Activated T-helper 9 cell treated with anti-CD3 and anti-CD28 coated beads, Interleukin-2, amount 50 U/mL, for 16 hours (primary cell): ENCODE measurements around the gene LRRC4C.

Experiments used
- DNase-seq: peaks from one replicate; pipeline ENCODE4 v3.0.0-alpha.2; 2020; ENCODE audit warnings: low read depth

LRRC4C gene

DNA sequence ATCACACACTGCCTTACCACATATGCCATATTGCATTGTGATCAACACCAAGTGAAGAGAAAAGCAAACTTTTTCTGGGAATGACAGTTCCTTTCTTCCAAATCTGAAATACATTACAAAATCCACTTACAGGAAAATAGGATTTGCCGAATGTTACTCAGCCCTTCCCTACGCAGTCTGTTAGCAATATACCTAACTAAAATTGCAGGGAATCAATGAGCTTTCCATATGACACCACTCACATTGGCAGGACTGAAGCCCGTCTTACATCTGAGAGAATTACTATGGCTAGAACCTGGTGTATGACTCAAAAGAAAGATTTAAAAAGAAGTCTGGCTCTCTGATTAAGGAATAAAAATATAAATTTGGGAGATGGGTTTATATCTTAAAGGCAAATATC lies 136.0 kb downstream of the LRRC4C start:
- no peak for DNase-seq

GRCh38 chr11:41320653-41321052 lies 138.8 kb downstream of the LRRC4C start:
- no peak for DNase-seq

DNA sequence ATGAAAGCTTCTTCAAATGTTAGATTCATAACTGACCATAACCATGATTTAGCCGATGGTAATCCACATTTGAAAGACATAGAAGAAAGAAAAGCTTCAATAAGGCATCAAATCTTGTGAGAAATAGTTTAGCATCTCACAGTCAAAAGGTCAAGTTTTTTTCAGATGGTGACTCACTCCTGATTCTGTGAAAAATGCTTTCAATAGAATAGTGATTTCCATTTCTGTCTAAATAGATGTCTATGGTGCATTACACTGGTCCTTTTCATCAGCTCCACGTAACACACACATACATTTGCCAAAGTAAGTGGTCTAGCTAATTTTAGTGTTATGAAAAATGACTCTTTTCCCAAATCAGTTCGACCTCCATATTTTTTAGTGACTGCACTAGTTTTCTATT lies 139.2 kb downstream of the LRRC4C start:
- DNase-seq: no peak

GRCh38 chr11:41319434-41319833 lies 140.0 kb downstream of the LRRC4C start:
- no peak for DNase-seq

DNA sequence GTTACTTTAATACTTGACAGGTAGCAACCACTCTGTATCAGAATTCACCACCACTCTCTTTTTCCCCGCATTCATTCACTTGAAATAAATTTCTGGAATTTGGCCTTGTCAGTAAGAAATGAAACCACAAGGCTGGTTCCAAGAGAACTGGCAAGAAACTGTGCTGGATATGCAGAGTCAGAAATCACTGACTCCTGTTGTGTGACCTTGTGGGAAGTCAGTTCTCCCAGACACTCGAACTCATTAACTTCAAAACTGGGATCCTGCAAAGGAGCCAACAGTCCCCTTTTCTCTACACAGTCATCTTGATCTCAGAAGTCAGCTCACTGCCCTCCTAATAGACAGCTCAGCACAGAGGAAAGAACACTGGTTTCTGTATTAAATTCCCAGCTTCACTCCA lies 142.7 kb downstream of the LRRC4C start:
- DNase-seq: no peak

DNA sequence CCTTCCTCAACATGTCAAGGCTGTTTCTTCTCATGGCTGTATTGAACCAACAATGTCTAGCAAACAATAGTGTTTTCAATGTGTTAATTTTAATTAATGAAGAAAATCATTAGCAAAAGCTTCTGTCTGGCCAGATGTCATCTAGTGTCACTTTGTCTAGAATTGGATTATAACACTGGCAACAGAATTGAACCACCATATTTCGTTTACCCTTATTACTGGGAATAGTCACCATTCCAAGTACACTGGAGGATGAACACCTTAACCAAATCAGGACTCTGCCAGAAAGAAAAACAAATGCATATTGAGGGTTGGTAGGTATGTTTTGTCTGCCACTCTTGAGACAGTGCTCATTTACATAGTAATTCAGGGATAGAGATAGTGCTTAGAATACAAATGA lies 146.2 kb downstream of the LRRC4C start:
- no peak for DNase-seq

DNA sequence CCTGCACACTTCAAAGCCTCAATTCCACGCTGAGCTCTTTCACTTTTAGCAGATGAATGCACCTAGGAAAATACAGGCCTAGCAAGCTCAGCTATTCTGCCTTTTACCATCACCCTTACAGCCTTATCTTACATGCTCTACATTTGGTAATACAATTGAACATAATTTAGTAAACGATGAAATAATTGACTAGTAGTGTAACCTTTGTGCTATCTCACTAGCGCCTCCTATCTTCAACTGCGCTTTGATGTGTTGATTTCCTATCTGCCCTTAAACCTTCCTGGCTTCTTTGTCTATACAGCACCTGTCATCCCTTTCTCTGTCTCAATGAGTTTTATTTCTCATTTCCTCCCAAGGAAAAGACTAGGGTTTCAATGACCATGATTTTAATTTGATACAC lies 149.7 kb downstream of the LRRC4C start:
- no peak for DNase-seq

DNA sequence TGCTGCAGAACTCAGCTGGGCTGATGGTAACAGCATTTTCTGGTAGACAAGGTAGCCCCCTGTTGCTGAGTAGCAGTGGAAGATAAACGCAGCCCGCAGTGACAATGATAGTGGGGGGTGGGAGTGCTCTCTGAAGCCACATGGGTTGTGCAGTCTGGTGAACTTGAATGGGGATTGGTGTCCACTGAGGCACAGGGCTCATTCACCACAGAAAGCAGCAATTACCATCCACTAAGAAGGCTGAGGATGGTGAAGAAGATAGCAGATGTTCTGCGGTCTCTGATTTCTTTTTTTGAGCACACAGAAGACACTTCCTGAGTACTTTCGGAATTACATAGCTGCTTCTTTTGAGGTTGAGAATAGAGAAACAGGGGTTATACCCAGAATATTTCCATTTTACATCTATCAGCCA lies 150.3 kb downstream of the LRRC4C start:
- DNase-seq: no peak

- DNase-seq: no peak
Observed at GRCh38 chr11:41308286-41308685, 151.2 kb downstream of the LRRC4C start.

DNA sequence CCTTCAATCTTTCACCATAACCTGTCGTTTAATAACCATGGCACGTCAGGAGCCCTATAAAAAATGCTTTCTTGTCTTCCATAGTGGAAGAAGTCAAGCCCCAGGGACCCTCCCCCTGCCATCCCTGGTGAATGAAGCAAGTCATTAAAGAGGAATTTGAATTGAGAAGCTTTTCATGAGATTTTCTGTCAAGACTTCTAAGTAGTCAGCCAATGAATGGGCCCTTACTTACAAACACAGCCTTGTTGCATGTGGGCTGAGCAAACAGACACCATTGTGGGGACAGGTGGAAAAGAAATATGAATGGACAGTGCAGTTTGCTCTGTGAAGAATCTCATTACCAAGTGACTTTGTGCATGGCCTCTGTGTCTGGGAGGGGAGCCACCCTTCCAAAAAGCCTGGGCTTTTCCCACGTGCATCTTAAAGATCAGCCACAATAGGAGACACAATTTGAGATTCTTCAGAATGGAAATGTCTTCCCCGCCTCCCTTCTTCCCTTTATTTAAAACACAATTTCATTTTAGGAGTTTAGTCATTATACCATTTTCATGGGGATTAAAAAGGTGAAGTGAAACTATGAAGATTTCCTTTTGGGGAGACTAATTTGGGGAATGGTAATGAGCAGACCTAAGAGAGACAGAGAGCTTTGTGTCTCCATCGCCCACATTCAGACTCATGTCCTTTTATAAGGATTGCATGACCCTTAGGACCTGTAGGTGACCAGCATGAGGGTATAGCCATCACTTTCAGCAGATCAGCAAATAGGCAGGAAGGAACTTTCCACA lies 152.0 kb downstream of the LRRC4C start:
- DNase-seq: no peak

DNA sequence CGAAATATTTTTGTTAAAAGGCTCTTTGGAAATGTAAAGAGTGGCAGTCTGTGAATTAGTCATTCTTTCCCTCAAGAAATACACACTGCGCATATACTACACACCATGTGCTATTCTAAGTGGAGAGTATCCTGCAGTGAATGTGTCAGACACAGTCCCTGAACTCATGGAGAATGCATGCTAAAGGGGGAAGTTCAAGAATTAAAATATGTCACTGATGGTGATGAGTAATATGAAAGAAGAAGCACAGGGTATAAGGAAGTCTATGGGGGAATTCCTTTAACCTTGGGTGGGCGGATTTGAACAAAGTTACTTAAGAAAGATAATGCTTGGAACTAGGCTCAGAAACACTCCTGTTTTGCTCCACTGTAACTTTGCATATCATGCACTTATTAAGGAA lies 153.0 kb downstream of the LRRC4C start:
- no peak for DNase-seq

DNA sequence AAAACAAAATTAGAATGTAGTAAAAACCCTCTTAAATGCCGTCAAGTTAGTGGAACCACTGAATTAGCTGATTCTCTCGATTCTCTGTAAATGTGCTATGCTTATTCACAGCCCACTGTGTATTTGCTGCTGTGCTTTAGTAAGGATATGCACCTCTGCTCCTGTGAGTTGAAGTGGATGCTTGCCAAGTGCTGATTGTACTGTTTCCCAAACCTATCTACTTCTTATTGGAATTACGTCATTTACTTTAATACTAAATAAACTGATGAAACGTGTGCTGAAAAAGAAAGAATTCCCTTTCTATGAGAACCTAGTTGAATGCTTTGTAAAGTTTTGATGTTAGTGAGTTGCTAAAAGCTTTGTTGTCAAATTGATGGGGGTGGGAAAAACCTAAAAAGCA lies 158.4 kb downstream of the LRRC4C start:
- DNase-seq: no peak

DNA sequence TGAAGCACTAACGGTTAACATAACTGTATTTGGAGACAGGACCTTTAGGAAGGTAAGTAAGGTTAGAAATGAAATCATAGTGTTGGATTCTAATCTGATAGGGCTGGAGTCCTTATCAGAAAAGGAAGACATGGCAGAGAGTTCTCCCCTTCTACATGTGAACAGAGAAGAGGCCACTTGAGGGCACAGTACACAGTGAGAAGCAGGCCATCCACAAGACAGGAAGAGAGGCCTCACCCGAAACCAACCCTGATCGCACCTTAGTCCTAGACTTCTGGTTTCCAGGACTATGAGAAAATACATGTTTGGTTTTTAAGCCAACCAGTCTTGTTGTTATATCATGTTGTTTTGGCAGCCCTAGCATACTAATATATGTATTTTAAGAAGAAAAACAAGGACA lies 170.0 kb downstream of the LRRC4C start:
- DNase-seq: no peak

DNA sequence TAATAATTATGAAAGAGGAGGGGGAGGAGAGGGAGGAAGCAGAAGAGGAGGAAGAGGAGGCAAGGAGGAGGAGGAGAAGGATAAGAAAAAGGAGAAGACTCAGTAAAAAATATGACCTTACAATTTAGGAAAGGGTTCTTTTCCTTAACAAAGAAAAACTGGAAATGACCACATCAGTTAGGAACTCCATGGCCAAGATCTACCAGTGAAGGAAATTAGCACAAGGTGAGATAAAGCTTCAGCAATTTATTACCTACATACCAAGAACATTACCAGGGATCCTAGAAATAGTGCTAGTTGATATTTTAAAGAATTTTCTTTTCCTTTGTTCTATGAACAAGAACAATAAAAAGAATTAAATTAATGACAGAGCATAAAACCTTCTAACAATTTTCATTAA lies 172.7 kb downstream of the LRRC4C start:
- no peak for DNase-seq

DNA sequence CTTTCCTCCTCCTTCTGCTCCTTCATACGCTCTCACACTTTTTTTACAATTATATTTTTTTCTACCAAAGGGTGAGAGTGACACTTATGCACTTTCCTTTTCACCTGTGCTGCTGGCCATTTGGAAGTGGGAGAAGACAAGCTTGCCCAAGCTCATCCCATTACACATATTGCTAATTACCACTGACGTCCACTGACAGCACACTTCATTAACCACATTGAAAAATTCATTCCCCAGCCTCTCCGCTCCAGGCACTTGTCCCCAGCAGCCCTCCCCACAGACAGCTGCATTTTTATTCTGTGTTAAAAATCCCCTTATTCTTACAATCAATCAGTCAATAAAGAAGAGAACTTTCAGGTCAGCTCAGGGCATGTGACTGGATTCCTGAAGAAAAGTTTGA lies 175.1 kb downstream of the LRRC4C start:
- no peak for DNase-seq

- DNase-seq: no peak
Observed at GRCh38 chr11:41283191-41283930, 176.1 kb downstream of the LRRC4C start.

- DNase-seq: no peak
Observed at GRCh38 chr11:41282395-41282794, 177.1 kb downstream of the LRRC4C start.

GRCh38 chr11:41281131-41281742 lies 178.2 kb downstream of the LRRC4C start:
- DNase-seq: no peak

DNA sequence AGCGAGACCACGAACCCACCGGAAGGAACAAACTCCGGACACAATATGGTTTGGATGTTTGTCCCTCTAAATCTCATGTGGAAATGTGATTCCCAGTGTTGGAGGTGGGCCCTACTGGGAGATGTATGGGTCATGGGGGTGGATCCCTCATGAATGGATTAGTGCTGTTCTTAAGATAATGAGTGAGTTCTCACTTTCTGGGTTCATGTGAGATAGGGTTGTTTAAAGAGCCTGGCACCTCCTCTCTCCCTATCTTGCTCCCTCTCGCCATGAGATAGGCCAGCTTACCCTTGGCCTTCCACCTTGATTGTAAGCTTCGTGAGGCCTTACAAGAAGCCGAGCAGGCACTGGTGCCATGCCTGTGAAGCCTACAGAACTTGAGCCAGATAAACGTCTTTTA lies 184.6 kb downstream of the LRRC4C start:
- DNase-seq: no peak

DNA sequence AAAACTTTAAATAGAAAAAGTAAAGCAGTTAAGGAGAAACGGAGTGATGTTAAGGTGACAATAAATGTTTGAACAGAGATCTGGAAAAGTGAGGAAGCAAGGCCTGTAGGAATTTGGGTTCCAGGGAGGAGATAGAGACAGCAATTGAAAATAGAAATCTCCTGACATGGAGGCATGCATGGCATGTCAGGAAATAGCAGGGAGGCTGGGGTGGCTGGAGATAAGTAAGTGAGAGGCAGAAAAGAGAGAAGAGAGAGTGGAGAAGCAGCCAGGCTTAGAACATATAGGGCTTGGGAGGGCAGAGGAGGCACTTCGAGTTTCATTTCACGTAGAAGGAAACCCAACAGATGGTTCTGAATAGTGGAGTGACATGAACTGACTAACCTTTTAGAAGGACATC lies 185.5 kb downstream of the LRRC4C start:
- no peak for DNase-seq

DNA sequence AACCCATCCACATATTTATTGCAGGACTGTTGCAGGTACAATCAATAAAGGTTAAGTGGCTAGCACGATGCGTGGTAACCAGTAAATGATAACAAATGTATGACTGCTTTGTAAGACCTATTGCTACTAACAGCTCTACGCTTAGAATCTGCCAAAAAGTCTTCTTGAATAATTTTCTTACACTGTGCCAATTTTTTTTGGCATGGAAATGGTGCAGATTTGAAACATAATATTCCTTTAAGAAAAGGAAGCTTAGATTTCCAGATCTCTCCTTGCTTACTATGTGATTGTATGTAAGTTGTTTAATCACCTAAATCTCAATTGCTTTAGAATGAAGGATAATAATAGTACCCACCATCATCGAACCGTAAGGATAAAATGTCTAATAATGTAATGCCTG lies 192.0 kb downstream of the LRRC4C start:
- DNase-seq: no peak

- DNase-seq: no peak
Observed at GRCh38 chr11:41256041-41256440, 203.4 kb downstream of the LRRC4C start.

- no peak for DNase-seq
Observed at GRCh38 chr11:41254966-41255365, 204.5 kb downstream of the LRRC4C start.
